Esophagus squamous epithelium (tissue), 4 donors: ENCODE measurements around the gene CAMSAP3.

ENCODE experiments used
- CTCF ChIP-seq, 6 experiments: fragments of 450-650 bp in 4 of 6; fragments of 200-600 bp in 2 of 6; sonication (generic) in 2 of 6; IDR thresholded peaks; one replicate each; pipeline ENCODE4 v1.5.1; 2016 to 2019; ENCODE audit warnings: antibody characterized with exemption in 6 of 6, mild to moderate bottlenecking in 4 of 6, moderate library complexity in 4 of 6
- POLR2A ChIP-seq, 4 donors: fragments of 450-650 bp; IDR thresholded peaks; one replicate each; pipeline ENCODE4 v1.6.1; 2017; ENCODE audit warnings: antibody characterized with exemption in 4 of 4, mild to moderate bottlenecking in 4 of 4, moderate library complexity in 3 of 4

DNA sequence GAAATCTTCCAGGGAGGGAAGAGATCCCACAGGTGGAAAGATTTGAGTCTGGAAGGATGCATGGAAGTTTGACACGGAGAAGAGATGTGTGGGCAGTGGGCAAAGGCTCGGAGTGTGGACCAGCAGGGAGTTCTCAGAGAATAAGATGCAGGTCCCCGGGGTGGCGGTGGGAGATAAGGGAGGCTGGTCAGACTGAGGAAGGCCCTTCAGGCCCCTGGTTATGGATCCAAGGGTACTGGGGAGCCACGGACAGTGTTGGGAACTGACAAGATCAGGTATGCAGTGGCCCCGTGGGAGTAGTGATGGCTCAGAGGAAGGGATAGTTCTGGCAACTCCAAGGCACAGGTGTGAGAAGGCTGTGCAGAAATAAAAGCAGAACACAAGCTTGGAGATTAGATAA lies 2.5 kb downstream of the CAMSAP3 start:
- TF ChIP-seq CTCF (IDR thresholded peaks at IDR 0.05): no peak
- TF ChIP-seq POLR2A (IDR thresholded peaks at IDR 0.05): no peak
